Endothelial cell (in vitro differentiated cells): ENCODE results near the gene LRRC4B. TPM values are rescaled to one million over a fixed set of nuclear protein-coding genes. Genes with fewer than 3 reads are reported as not detected.

Experiments used
- DNase-seq: peaks from one replicate; pipeline ENCODE4 v3.0.0; 2021; ENCODE audit warnings: low spot score
- H3K27ac Mint-ChIP-seq: one replicate; pipeline ENCODE4 v1.8.0; 2021; ENCODE audit warnings: mixed read lengths, inconsistent platforms; ENCODE audit not compliant: unreplicated experiment
- H3K27me3 Mint-ChIP-seq: one replicate; pipeline ENCODE4 v1.8.0; 2021; ENCODE audit warnings: mild to moderate bottlenecking, moderate library complexity, mixed read lengths, inconsistent platforms; ENCODE audit not compliant: unreplicated experiment
- H3K36me3 Mint-ChIP-seq: one replicate; pipeline ENCODE4 v1.8.0; 2021; ENCODE audit warnings: mild to moderate bottlenecking, low read depth, mixed read lengths, inconsistent platforms; ENCODE audit not compliant: unreplicated experiment
- H3K4me1 Mint-ChIP-seq: one replicate; pipeline ENCODE4 v1.8.0; 2021; ENCODE audit warnings: mild to moderate bottlenecking, mixed read lengths, inconsistent platforms; ENCODE audit not compliant: unreplicated experiment
- H3K4me3 Mint-ChIP-seq: one replicate; pipeline ENCODE4 v1.8.0; 2021; ENCODE audit warnings: mild to moderate bottlenecking, mixed read lengths, inconsistent platforms; ENCODE audit not compliant: unreplicated experiment
- H3K9me3 Mint-ChIP-seq: one replicate; pipeline ENCODE4 v1.8.0; 2021; ENCODE audit warnings: mixed read lengths, inconsistent platforms; ENCODE audit not compliant: unreplicated experiment
- CTCF ChIP-seq: fragments of 200-600 bp; sonication (generic); IDR thresholded peaks from one replicate; pipeline ENCODE4 v1.5.0; 2021; ENCODE audit warnings: antibody characterized with exemption; ENCODE audit not compliant: unreplicated experiment
- total RNA-seq: library from RNA; stranded (reverse); fragmentation: NEBNext Ultra II Directional; extraction: Animal tissue kit (Norgen Biotek cat#: 25700); gene quantifications from one replicate; pipeline ENCODE4 v1.2.1, GENCODE V29; 2021; ENCODE audit not compliant: unreplicated experiment

Gene LRRC4B
- total RNA-seq, 1 donor from 2014 or later, result 3.0 TPM

- no peaks in the 10 kb centered on the region for H3K4me1 Mint-ChIP-seq
- H3K36me3 Mint-ChIP-seq, result peaks cover 16% of the 10 kb centered on the region
- TF ChIP-seq CTCF, result no peak
- H3K27me3 Mint-ChIP-seq, result peaks cover 18% of the 10 kb centered on the region
- H3K27ac Mint-ChIP-seq, result no peak overlapping the region
- peaks cover 18% of the 10 kb centered on the region for H3K9me3 Mint-ChIP-seq
- peak overlapping the region; percentile 31 for H3K4me3 Mint-ChIP-seq
- no peak for DNase-seq
Observed at GRCh38 chr19:50505856-50506611, 62.2 kb downstream of the LRRC4B start.

GRCh38 chr19:50501568-50502475 is 66.4 kb downstream of the LRRC4B start:
- H3K27me3 Mint-ChIP-seq, result peaks cover 5% of the 10 kb centered on the region
- DNase-seq, result no peak
- peak overlapping the region; percentile 44 for H3K4me3 Mint-ChIP-seq
- H3K36me3 Mint-ChIP-seq, result peaks cover 9% of the 10 kb centered on the region
- no peak overlapping the region for H3K27ac Mint-ChIP-seq
- TF ChIP-seq CTCF, result no peak
- peaks cover 8% of the 10 kb centered on the region for H3K9me3 Mint-ChIP-seq
- no peaks in the 10 kb centered on the region for H3K4me1 Mint-ChIP-seq

- Mint-ChIP-seq H3K4me3 (no peak overlapping the region), H3K36me3 (peaks cover 8% of the 10 kb centered on the region), H3K9me3 (peaks cover 8% of the 10 kb centered on the region), H3K4me1 (no peaks in the 10 kb centered on the region), H3K27ac (no peak overlapping the region), H3K27me3 (peaks cover 6% of the 10 kb centered on the region)
- no peak for TF ChIP-seq CTCF
- no peak for DNase-seq
Observed at GRCh38 chr19:50501186-50501567, 67.1 kb downstream of the LRRC4B start.

GRCh38 chr19:50500753-50501151 is 67.5 kb downstream of the LRRC4B start:
- no peak overlapping the region for H3K27ac Mint-ChIP-seq
- TF ChIP-seq CTCF, result no peak
- DNase-seq, result no peak
- no peaks in the 10 kb centered on the region for H3K4me1 Mint-ChIP-seq
- H3K9me3 Mint-ChIP-seq, result peaks cover 8% of the 10 kb centered on the region
- H3K36me3 Mint-ChIP-seq, result peaks cover 11% of the 10 kb centered on the region
- no peak overlapping the region for H3K4me3 Mint-ChIP-seq
- H3K27me3 Mint-ChIP-seq, result peaks cover 6% of the 10 kb centered on the region
